Measurements from ENCODE around the gene XYLT1.

Gene XYLT1

DNA sequence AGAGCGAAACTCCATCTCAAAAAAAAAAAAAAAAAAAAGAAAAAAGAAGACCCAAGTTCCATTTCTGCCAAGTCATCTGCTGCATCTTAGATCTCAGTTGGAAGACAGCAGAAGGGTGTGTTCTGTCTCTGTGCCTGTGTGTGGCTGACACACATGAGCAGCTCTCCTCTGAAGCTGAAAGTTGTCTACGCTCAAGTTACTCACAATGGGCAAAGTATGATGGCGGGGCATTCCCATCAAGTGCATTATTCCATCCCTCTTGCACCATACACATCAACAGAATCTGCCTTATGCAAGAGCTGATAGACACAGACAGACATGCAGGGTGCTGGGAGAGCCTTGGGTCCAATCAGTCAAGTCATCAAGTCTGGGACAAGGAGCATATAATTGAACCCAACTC is 402.2 kb downstream of the XYLT1 start:
- H3K27ac ChIP-seq: no peak overlapping the region
- DNase-seq (ENCODE audit: low spot score): no peak
- no peak for TF ChIP-seq CTCF (IDR thresholded peaks at IDR 0.05)
- no peak overlapping the region for H3K4me3 ChIP-seq

- DNase-seq (ENCODE audit: low spot score): no peak
- no peak overlapping the region for H3K4me3 ChIP-seq
- TF ChIP-seq CTCF (IDR thresholded peaks at IDR 0.05): no peak
- H3K27ac ChIP-seq: no peak overlapping the region
These were observed 402.9 kb downstream of the XYLT1 start for GRCh38 chr16:17067882-17068281.

DNA sequence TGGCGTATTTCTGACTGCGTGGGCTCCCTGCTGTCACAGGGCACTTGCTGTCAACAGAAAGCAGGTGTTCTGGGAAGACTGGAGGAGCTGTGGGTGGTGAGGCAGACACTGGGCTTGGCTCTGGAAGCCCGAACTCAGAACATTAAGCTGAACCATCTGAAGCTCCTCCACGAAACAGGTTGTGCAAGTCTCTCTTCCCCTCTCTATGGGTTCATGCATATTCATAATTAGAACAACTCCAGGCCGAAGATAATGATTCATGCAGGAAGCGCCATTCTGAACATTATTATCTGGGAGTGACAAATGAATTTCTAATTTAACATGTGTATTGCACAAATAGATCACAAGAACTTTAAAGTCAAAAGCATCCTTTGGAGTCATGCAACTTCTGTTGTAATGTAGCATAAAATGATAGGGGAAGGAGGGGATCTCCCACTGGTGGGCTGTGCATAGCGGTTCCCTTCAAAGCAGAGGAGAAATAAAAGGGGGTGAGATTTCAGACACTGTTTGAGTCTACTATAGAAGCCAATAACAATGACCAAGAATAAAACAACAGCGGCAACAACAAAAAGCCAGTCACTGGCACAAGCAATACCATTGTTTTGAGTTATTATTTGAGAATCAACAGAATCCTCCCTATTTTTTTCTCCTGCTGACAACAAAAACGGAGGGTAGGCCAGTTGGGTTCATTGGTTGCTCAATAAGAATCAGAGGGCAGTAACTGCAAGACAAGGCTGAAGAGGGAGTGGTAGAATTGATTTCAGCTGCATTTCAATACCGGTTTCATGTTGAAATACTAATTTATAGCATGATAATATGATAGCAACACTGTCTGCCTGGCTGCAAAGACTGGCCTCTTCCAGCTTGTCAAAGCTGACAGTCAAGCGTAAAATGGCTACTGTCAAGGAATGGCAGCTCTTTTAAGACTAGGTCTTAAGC is 407.3 kb downstream of the XYLT1 start:
- TF ChIP-seq CTCF (IDR thresholded peaks at IDR 0.05): no peak
- Histone ChIP-seq H3K27ac (no peak overlapping the region), H3K4me3 (no peak overlapping the region)
- no peak for DNase-seq (ENCODE audit: low spot score)

GRCh38 chr16:17062676-17063075 is 408.1 kb downstream of the XYLT1 start:
- DNase-seq (ENCODE audit: low spot score): no peak
- Histone ChIP-seq H3K27ac (no peak overlapping the region), H3K4me3 (no peak overlapping the region)
- TF ChIP-seq CTCF (IDR thresholded peaks at IDR 0.05): no peak

DNA sequence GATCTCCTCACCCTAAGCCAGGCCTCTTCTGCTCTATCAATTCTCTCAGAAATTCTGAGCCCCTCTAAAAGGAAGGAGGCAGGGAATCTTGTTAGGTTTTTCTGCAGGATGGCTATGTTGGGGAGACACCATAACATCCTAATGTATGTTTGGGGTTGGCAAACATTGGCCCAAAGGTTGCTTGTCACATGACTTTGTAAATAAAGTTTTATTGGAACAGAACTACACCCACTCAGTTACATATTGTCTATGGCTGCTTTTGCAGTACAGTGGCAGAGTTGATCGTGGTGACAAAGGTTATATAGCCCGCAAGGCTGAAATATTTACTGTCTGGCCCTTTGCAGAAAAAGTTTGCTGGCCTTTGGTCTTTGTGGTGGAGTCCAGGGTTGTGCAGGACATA is 409.4 kb downstream of the XYLT1 start:
- Histone ChIP-seq H3K27ac (no peak overlapping the region), H3K4me3 (no peak overlapping the region)
- no peak for TF ChIP-seq CTCF (IDR thresholded peaks at IDR 0.05)
- DNase-seq (ENCODE audit: low spot score): no peak

DNA sequence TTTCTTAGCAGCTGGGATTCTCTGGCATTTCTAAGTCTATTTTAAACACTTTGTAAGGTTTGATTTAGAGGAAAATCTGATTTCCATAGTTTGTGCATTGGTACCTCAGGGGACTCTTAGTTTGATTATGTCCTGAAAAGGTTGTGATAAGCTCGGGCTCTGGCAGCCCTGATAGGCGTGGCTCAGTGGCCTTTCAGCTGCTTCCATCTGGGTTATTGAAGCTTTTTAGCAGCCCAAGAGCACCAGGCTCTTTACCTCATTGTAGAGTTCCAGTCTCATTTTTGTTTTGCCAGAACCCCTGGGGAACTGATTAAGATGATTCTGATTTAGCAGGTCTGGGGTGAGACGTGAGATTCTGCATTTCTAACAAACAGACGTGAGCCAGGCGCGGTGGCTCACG is 412.3 kb downstream of the XYLT1 start:
- TF ChIP-seq CTCF (IDR thresholded peaks at IDR 0.05): no peak
- no peak overlapping the region for H3K4me3 ChIP-seq
- no peak for DNase-seq (ENCODE audit: low spot score)
- H3K27ac ChIP-seq: no peak overlapping the region

GRCh38 chr16:17056666-17057065 is 414.1 kb downstream of the XYLT1 start:
- DNase-seq (ENCODE audit: low spot score): no peak
- no peak for TF ChIP-seq CTCF (IDR thresholded peaks at IDR 0.05)

More at GRCh38 chr16:17056666-17057065, 414.1 kb downstream of the XYLT1 start:
- no peak overlapping the region for H3K4me3 ChIP-seq
- H3K27ac ChIP-seq: no peak overlapping the region
